ENCODE data around the gene CRYBG1.

CRYBG1 gene

GRCh38 chr6:106324726-106325335 is 35.7 kb upstream of the CRYBG1 start:
- peak overlapping the region; percentile 99 for H3K4me3 ChIP-seq (ENCODE audit: low read length)
- no peak for TF ChIP-seq CTCF (conservative IDR thresholded peaks at IDR 0.05; ENCODE audit: low read length)
- DNase-seq (ENCODE audit: low read depth): peak; percentile 23

GRCh38 chr6:106325336-106326178 is 35.0 kb upstream of the CRYBG1 start, which contains the start of gene ATG5:
Gene ATG5 (minus strand): TSS chr6:106325760. CDS start chr6:106316208, 9,552 bp downstream.
- no peak; the same call in 1 of the 2 replicates for TF ChIP-seq CTCF (conservative IDR thresholded peaks at IDR 0.05; ENCODE audit: low read length)
- DNase-seq (ENCODE audit: low read depth): peak; percentile 99
- H3K4me3 ChIP-seq (ENCODE audit: low read length): peak within 1 kb of the TSS; percentile 99

- TF ChIP-seq CTCF (conservative IDR thresholded peaks at IDR 0.05; ENCODE audit: low read length): peak; percentile 68
- peak; percentile 49 for DNase-seq (ENCODE audit: low read depth)
- no peak overlapping the region for H3K4me3 ChIP-seq (ENCODE audit: low read length)
Observed at GRCh38 chr6:106334646-106335448, 25.7 kb upstream of the CRYBG1 start.

GRCh38 chr6:106339334-106340029 is 21.0 kb upstream of the CRYBG1 start:
- peak; percentile 68 for DNase-seq (ENCODE audit: low read depth)
- TF ChIP-seq CTCF (conservative IDR thresholded peaks at IDR 0.05; ENCODE audit: low read length): peak; percentile 86
- no peak overlapping the region for H3K4me3 ChIP-seq (ENCODE audit: low read length)

- no peak for TF ChIP-seq CTCF (conservative IDR thresholded peaks at IDR 0.05; ENCODE audit: low read length)
- DNase-seq (ENCODE audit: low read depth): no peak
- no peak overlapping the region for H3K4me3 ChIP-seq (ENCODE audit: low read length)
Observed at GRCh38 chr6:106347219-106347618, 13.3 kb upstream of the CRYBG1 start.

- DNase-seq (ENCODE audit: low read depth): peak; percentile 27
- H3K4me3 ChIP-seq (ENCODE audit: low read length): no peak overlapping the region
- TF ChIP-seq CTCF (conservative IDR thresholded peaks at IDR 0.05; ENCODE audit: low read length): no peak
Observed at GRCh38 chr6:106356378-106356777, 4.1 kb upstream of the CRYBG1 start.
